Measurements from ENCODE around the gene GJE1.
A peak's percentile ranks its signal among the peaks of the same experiment; 100 is the strongest.
"Not testable (repeated sequence)": the region's sequence is repeated elsewhere in the genome, so short reads cannot be mapped to it uniquely, and the experiment has no call there.

The GJE1 gene

GRCh38 chr6:142132625-142133024, at the start of gene GJE1:
TSS of gene GJE1 (plus strand) at chr6:142132925. CDS start at chr6:142133159, 234 bp downstream.
- no peak for DNase-seq
- in situ Hi-C loops (cut with MboI; ENCODE audit: low pct_unique_long_range_greater_than_20kb, low sequenced_read_pairs) = no loop called here

- in situ Hi-C loops (cut with MboI; ENCODE audit: low pct_unique_long_range_greater_than_20kb, low sequenced_read_pairs) = no loop called here
- DNase-seq = no peak
Measured at GRCh38 chr6:142087950-142088857, 44.5 kb upstream of the GJE1 start.

- in situ Hi-C loops (cut with MboI; ENCODE audit: low pct_unique_long_range_greater_than_20kb, low sequenced_read_pairs) = no loop called here
- peak; percentile 45 for DNase-seq
Measured at GRCh38 chr6:142088858-142089216, 43.9 kb upstream of the GJE1 start.

- DNase-seq; in situ Hi-C loops (cut with MboI; ENCODE audit: low pct_unique_long_range_greater_than_20kb, low sequenced_read_pairs): not testable (repeated sequence)
Measured at GRCh38 chr6:142104820-142105219, 27.9 kb upstream of the GJE1 start.

GRCh38 chr6:142110820-142111219, 21.9 kb upstream of the GJE1 start:
- in situ Hi-C loops (cut with MboI; ENCODE audit: low pct_unique_long_range_greater_than_20kb, low sequenced_read_pairs) = not testable (repeated sequence)

GRCh38 chr6:142112451-142113061, 20.2 kb upstream of the GJE1 start:
- in situ Hi-C loops (cut with MboI; ENCODE audit: low pct_unique_long_range_greater_than_20kb, low sequenced_read_pairs) = no loop called here
- DNase-seq = peak; percentile 81

More at GRCh38 chr6:142110820-142111219, 21.9 kb upstream of the GJE1 start:
- DNase-seq = not testable (repeated sequence)

GRCh38 chr6:142117366-142117765, 15.4 kb upstream of the GJE1 start:
- DNase-seq = no peak
- in situ Hi-C loops (cut with MboI; ENCODE audit: low pct_unique_long_range_greater_than_20kb, low sequenced_read_pairs) = no loop called here

GRCh38 chr6:142118328-142118727, 14.4 kb upstream of the GJE1 start:
- in situ Hi-C loops (cut with MboI; ENCODE audit: low pct_unique_long_range_greater_than_20kb, low sequenced_read_pairs) = no loop called here

GRCh38 chr6:142118925-142119324, 13.8 kb upstream of the GJE1 start:
- in situ Hi-C loops (cut with MboI; ENCODE audit: low pct_unique_long_range_greater_than_20kb, low sequenced_read_pairs) = no loop called here
- no peak for DNase-seq

More at GRCh38 chr6:142118328-142118727, 14.4 kb upstream of the GJE1 start:
- DNase-seq = no peak

- DNase-seq = no peak
- in situ Hi-C loops (cut with MboI; ENCODE audit: low pct_unique_long_range_greater_than_20kb, low sequenced_read_pairs) = no loop called here
Measured at GRCh38 chr6:142121342-142121741, 11.4 kb upstream of the GJE1 start.

- in situ Hi-C loops (cut with MboI; ENCODE audit: low pct_unique_long_range_greater_than_20kb, low sequenced_read_pairs) = no loop called here
- DNase-seq = no peak
Measured at GRCh38 chr6:142130814-142131213, 1.9 kb upstream of the GJE1 start.

- DNase-seq = no peak
- in situ Hi-C loops (cut with MboI; ENCODE audit: low pct_unique_long_range_greater_than_20kb, low sequenced_read_pairs) = no loop called here
Measured at GRCh38 chr6:142138876-142139275, 6.2 kb downstream of the GJE1 start.

GRCh38 chr6:142141531-142141930, 8.8 kb downstream of the GJE1 start:
- DNase-seq; in situ Hi-C loops (cut with MboI; ENCODE audit: low pct_unique_long_range_greater_than_20kb, low sequenced_read_pairs): not testable (repeated sequence)

- in situ Hi-C loops (cut with MboI; ENCODE audit: low pct_unique_long_range_greater_than_20kb, low sequenced_read_pairs) = no loop called here
- DNase-seq = peak; percentile 97
Measured at GRCh38 chr6:142146828-142147662, 14.3 kb downstream of the GJE1 start, which contains the start of the genes NMBR and VTA1. TSS of gene NMBR (minus strand) at chr6:142147122. CDS start at chr6:142088658, 58,464 bp downstream. TSS of gene VTA1 (plus strand) at chr6:142147263. CDS start at chr6:142147288, 25 bp downstream.

GRCh38 chr6:142152746-142153145, 20.0 kb downstream of the GJE1 start:
- in situ Hi-C loops (cut with MboI; ENCODE audit: low pct_unique_long_range_greater_than_20kb, low sequenced_read_pairs) = no loop called here
- DNase-seq = no peak

- no peak for DNase-seq
- in situ Hi-C loops (cut with MboI; ENCODE audit: low pct_unique_long_range_greater_than_20kb, low sequenced_read_pairs) = no loop called here
Measured at GRCh38 chr6:142153196-142153595, 20.5 kb downstream of the GJE1 start.

GRCh38 chr6:142154336-142154735, 21.6 kb downstream of the GJE1 start:
- DNase-seq = no peak
- in situ Hi-C loops (cut with MboI; ENCODE audit: low pct_unique_long_range_greater_than_20kb, low sequenced_read_pairs) = no loop called here

GRCh38 chr6:142155091-142155490, 22.4 kb downstream of the GJE1 start:
- in situ Hi-C loops (cut with MboI; ENCODE audit: low pct_unique_long_range_greater_than_20kb, low sequenced_read_pairs) = no loop called here

More at GRCh38 chr6:142155091-142155490, 22.4 kb downstream of the GJE1 start:
- DNase-seq = no peak

Measured in KBM-7 (cell line).